ENCODE data around the gene KAZALD1.

The KAZALD1 gene

DNA sequence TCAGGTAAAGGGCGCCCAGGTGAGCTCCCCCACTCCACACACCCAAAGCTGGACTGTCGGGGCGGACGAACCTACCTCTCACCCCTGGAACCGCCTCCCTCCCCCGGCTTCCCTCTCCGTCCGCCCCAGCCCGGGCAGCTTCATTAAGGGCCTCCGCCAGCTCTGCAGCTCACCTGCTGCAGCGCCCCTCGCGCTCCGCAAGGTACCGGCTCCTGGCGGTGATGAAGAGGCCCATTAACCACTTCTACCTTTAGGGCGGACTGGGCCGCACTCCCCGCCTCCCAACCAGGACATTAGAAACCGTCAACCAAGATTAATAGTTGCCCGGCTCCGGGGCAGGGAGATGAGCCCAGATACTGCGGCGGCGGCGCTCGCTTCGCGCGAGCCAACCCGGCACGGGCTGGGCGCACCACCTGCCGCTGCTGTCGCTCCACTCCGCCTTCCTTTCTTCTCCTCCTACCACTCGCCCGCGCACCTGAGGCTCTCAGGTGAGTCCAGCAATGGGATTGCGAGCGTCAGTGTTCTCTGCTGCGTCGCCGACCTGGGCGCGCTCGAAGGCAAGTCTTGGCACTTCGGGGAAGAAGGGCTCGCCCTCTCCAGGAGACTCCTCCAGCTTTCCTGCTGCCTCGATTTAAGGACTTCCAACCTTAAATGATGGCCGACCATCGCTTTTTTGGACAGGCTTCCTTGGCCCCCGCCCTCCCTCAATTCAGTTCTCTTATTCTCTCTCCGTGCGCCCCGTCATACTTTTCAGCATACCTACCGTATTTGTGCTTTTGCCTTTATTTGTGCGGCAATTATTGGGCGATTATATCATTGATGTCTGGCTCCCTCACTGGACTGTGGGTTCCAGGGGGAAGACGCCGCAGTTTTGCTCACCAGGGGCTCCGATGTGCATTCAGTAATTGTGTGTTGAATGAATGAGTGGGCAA, 13.6 kb upstream of the KAZALD1 start:
- no peak for DNase-seq (ENCODE audit: extremely low read depth in 1 of 2, low read depth in 1 of 2)

DNA sequence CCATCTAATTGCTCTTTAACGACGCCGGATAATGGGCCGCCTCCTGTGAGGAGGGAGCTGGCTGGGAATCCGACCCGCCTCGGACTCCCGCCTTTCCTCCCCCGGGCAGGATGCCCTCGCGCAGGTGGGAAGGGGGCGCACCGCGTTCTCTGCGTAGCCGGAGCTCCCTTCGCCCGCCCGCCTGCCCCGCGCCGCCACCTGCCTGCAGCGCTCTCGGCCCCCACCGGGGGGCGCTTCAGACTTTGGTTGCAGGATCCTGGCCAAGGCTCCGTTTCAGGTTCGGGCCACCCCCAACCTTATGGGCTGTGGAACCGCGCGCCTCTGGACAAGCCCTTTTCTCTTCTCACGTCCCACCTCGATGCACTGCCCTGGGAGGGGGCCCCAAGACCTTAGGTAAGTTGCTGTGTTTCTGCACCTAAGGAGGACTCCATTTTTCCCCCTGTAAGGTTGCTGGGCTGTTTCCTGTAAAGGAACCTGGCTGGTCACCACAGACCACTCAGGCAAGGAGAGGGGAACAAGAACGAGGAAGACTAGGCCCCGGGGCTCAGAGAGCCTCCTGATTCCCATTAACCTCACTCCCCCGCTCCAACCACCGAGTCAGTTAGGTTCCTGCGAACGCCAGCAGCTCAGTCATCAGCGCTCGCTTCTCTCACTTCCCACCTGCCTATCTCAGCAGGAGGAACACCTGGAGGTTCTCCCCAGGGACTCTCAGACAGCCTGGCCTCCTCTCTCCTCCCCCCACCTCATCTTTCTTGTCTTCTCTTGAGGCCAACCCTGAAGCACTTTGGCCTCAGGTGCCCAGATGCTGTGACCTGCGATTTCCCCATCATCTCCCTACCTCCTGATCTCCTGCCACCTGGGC, 11.3 kb upstream of the KAZALD1 start:
- peak in 1 of 2 donors; percentile 73 for DNase-seq (ENCODE audit: extremely low read depth in 1 of 2, low read depth in 1 of 2)

DNA sequence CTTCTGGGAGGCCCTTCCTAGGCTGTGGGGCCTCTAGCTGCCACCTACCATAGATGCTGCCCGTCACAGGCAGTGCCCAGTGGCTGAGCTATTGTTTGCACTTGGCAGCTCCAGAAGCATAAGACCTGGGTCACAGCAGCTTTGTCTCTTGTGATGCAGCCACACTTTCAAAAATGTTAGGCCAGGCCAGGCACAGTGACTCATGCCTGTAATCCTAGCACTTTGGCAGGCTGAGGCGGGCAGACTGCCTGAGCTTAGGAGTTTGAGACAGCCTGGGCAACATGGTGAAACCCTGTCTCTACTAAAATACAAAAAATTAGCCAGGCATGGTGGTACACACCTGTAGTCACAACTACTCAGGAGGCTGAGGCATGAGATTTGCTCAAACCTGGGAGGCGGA, 9.5 kb upstream of the KAZALD1 start:
- DNase-seq (ENCODE audit: extremely low read depth in 1 of 2, low read depth in 1 of 2) = no peak

DNA sequence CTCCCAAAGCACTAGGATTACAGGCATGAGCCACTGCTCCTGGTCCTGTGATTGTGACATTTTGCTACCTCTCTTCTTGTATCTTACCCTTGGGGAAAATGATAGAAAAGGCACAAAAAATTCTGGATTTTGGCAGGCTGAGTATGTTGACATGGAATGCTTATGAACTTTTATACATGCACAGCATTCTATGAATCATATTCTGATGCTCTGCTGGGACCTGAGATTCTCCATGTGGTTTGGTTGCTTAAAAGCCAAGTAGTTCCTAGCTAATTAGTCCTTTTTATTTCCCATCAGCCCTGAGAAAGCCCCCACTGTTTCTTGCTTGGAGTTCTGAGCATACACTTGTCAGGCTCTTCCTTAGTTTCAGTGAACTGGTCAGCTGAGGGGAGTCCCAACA, 8.3 kb upstream of the KAZALD1 start:
- no peak for DNase-seq (ENCODE audit: extremely low read depth in 1 of 2, low read depth in 1 of 2)

DNA sequence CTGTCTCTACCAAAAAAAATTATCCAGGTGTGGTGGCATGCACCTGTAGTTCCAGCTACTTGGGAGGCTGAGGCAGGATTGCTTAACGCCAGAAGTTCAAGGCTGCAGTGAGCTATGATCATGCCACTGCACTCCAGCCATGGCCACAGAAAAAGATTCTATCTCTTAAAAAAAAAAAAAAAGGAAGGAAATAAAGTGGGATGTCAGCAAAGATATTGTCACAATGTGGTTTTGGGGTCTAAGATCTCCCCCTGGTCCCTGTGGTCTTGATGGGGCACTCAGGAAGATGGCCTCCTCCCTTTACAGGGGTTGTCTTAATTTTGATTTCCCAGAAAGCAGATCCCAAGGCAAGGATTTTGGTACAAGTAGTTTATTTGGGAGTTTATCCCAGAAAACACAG, 7.4 kb upstream of the KAZALD1 start:
- no peak for DNase-seq (ENCODE audit: extremely low read depth in 1 of 2, low read depth in 1 of 2)

DNA sequence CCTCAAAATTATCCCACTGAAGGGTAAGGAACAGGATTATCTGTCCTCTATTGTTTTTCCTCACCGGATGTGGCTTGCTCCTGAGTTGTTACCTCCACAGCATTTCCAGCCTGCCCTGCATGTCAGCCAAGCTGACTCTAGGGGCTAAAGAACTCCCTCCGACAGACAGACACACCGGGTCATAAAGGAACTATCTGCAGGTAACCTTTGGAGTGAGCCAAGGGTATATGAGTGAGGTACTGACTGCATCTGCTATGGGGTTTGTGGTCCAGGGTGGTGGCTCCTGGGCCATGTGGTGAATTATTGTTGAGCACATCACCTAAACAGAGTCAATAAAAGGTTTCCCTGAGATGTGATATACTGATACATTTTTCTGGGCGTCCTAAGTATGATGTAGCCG, 6.9 kb upstream of the KAZALD1 start:
- DNase-seq (ENCODE audit: extremely low read depth in 1 of 2, low read depth in 1 of 2) = no peak

DNA sequence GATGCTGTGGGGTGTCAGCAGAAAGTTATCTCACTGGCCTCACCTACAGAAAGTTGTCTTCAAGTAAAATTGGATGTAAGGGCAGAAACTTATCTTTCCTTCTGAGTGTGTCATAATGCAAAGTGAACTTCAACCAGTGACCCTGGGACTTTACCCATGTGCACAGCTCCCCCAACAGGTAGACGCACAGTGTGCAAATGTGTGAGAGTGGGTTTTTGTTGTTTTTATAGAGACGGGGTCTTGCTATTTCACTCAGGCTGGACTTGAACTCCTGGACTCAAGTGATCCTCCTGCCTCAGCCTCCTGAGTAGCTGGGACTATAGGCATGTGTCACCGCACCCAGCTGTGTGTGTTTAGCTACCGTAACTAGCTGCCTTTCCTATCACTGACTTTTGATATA, 6.4 kb upstream of the KAZALD1 start:
- DNase-seq (ENCODE audit: extremely low read depth in 1 of 2, low read depth in 1 of 2) = no peak

DNA sequence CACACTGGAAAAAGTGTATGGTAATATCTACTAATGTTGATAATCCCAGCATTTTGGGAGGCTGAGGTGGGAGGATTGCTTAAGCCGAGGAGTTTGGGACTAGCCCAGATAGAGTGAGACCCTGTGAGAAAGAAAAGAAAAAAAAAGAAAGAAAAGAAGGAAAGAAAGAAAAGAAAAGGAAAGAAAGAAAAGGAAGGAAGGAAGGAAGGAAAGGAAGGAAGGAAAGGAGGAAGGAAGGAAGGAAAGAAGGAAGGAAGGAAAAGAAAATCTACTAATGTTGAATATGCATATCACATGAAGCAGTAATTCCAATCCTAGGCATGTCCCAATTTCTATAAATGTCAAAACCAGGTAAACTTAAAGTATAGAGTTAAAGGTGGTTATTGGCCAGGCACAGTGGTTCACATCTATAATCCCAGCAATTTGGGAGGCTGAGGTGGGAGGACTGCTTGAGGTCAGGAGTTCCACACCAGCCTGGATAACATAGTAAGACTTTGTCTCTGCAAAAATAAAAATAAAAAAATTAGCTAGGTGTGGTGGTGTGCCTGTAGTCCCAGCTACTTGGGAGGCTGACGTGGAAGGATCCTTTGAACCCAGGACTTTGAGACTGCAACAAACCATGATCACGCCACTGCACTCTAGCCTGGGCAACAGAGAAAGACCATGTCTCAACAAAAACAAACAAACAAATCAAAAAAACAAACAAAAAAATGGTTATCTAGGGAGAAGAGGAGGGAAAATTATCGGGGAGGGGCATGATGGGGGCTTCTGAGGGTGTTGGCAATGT, 5.2 kb upstream of the KAZALD1 start:
- DNase-seq (ENCODE audit: extremely low read depth in 1 of 2, low read depth in 1 of 2) = no peak

DNA sequence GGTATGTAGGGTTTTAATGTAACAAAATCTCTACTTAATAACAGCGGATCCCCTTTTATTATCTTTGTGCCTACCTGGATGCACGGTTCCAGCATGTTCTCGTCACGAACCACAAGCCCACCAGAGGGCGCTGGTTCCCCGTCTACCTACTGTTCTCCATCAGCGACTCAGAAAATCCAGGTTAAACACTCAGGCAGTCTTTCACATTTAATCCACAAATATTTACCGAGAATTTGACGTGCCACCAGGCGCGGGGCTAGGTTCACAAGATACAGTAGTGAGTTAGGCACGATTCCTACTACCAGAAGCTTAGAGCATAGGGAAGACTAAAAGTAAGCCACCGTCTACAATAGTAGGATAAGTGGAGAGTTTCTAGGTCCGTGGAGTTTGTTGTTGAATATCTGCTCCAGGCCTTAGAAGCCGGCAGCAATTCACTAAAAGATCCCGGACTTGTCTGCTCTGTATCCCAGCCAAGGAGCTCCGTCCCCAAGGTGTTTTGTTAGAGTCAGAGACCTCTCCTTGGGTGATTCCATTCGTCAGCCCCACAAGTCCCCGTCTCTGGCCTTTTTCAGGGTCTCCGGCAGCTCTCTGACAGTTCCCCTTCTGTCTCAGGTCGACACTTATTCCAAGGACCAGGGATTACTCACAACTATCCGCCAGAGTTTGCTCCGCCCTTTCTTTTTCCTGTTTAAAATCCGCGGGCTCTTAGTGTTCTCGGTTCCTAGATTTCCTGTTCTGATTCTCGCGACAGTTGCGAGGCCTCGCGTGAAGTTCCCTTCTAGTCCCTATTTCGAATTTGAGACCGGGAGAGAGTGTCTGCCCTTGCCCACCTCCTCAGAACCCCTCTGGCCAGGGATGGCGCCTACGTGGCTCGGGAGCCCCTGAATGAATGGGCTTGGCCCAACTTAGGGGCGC, 1.5 kb upstream of the KAZALD1 start:
- peak; percentile 74 to 88 for DNase-seq (ENCODE audit: extremely low read depth in 1 of 2, low read depth in 1 of 2)

DNA sequence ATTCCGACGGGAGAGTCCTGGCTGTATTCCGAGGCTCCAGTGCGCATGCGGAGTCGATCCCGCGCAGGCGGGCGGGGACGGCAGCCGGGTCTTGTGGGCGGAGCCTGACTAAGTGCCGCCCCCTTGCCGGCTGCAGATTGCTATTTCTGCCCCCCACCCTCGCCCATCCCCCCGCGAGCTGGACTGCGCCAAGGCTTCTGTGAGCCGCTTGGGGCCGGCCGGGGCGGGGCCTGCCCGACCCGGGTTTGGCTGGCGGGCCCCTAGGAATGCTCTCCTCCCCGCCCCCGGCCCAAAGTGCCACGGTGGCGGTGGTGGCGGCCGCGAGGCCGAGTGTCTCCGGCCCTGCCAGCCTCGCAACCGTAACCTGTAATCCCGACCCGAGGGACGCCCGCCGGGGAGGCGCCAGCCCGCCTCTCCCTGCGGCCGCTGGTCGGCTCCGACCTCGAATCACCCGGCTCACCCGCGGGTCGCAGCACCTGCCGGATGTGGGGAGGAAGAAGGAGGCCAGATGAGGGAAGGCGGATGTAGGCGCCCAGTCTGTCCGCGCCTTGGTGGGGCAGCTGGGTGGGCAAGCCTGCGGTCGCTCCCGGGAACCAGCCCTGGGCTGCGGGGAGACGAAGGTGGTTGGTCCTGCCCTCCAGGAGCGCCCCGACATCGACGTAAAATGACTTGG, 702 bp upstream of the KAZALD1 start:
- DNase-seq (ENCODE audit: extremely low read depth in 1 of 2, low read depth in 1 of 2) = peak; percentile 69 to 85

DNA sequence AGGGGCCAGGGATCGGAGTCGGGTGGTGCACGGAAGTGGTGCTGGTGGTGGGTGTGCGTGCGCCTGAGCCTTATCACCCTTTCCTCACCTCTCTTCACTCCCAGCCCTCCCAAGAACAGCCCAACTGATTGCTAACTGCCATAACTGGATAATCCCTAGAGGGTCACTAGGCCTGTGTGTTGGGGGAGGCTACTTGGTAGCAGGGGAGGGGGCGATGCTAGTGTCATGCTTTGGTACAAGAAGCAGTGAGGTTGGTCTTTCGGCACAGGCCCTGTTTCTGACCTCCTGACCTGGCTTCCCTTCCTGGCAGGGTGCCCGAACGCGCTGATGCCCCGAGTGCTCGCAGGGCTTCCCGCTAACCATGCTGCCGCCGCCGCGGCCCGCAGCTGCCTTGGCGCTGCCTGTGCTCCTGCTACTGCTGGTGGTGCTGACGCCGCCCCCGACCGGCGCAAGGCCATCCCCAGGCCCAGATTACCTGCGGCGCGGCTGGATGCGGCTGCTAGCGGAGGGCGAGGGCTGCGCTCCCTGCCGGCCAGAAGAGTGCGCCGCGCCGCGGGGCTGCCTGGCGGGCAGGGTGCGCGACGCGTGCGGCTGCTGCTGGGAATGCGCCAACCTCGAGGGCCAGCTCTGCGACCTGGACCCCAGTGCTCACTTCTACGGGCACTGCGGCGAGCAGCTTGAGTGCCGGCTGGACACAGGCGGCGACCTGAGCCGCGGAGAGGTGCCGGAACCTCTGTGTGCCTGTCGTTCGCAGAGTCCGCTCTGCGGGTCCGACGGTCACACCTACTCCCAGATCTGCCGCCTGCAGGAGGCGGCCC, 652 bp downstream of the KAZALD1 start:
- peak in 1 of 2 donors; percentile 27 for DNase-seq (ENCODE audit: extremely low read depth in 1 of 2, low read depth in 1 of 2)

DNA sequence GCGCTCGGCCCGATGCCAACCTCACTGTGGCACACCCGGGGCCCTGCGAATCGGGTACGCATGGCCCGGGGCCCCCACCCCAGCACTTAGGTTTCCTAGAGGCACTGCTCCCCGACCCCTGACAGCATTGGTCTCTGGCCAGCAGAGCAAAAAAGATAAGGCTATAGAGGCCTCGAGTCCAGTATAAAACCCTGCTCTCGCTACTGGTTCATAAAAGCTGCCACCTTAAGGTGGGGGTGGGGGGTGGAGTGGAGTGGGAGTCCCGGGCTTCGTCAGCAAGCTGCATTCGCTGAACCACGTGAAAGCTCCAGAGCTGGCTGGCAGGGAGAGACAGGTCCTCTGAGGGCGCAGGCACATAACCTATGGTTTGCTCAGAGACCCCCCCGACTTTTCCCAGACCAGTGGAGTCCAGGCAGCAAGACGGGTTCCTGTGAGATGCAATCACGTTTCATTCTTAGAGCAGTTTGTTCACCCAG, 1.3 kb downstream of the KAZALD1 start:
- no peak for DNase-seq (ENCODE audit: extremely low read depth in 1 of 2, low read depth in 1 of 2)

DNA sequence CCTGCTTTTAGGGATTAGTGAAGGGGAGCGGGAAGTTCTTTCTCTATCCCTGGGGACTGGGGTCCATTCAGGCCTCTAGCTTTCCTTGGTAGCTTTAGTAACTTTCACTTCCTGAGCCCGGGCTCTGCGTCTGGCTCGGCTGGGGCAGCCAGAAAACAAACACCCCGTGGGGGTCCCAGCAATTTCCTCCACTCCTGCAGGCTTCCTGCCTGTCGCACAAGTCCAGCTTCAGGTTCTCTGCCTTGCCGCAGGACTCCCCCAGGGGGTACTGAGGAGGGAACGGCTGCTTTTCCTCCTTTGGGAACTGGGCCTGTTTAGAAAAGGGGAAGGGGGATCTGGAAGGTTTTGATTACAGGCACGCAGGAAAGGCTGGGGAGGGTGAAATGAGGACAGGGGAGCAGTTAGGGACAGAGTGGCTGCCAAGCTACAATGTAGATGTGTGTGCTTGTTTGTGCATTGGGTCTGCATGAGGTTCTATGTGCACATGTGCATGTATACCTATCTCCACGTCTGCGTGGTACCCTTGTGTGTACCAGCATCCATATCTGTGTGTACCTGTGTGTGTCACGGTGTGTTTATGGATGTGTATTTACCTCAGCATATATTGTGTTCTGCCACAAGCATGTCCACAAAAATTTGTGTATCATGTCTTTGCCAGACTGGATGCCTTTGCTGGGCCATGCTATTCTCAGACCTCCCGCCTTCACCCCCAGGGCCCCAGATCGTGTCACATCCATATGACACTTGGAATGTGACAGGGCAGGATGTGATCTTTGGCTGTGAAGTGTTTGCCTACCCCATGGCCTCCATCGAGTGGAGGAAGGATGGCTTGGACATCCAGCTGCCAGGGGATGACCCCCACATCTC, 2.0 kb downstream of the KAZALD1 start:
- no peak for DNase-seq (ENCODE audit: extremely low read depth in 1 of 2, low read depth in 1 of 2)

DNA sequence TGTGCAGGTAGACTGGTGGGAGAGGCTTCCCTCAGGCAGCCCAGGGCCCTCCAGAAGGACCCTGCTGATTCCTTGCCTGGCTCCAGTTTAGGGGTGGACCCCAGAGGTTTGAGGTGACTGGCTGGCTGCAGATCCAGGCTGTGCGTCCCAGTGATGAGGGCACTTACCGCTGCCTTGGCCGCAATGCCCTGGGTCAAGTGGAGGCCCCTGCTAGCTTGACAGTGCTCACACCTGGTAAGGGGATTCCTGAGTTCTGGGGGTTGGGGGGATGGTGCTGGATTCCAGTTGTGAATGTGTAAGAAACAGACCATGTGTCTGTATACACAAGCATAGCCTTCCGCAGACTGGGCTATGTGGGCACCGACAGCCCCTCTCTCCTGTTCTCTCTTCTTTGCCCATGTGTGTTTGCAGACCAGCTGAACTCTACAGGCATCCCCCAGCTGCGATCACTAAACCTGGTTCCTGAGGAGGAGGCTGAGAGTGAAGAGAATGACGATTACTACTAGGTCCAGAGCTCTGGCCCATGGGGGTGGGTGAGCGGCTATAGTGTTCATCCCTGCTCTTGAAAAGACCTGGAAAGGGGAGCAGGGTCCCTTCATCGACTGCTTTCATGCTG, 2.7 kb downstream of the KAZALD1 start:
- DNase-seq (ENCODE audit: extremely low read depth in 1 of 2, low read depth in 1 of 2) = no peak

DNA sequence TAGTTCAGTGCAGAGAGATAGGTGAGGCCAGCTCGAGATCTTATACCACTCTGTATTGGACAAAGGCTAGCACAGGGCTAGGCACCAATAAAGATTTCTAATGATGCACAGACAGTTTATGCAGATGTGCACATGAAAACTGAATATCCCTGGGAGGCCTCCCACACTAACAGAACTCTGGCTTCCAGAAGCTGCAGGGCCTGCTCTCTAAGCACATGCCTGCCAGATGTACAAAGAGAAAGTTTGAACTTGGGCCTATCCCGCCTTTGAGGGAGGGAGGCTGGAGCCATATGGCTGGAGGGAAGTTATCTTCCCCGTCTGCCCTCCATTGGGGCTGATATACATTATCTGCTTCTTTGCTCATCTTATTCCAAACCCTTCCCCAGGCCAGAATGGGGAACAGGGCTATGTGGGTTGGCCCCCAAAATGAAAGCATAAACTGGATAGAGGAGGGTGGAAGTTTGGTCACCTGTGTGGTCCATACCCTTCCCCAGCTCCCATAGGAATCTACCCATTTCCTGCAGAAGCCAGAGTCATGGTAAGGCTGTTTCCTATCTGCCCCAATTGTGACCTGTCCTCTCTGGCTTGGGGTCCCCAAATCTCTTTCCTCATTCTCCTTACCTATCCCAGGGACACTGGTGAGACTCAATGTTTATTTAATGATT, 3.8 kb downstream of the KAZALD1 start:
- DNase-seq (ENCODE audit: extremely low read depth in 1 of 2, low read depth in 1 of 2) = no peak

DNA sequence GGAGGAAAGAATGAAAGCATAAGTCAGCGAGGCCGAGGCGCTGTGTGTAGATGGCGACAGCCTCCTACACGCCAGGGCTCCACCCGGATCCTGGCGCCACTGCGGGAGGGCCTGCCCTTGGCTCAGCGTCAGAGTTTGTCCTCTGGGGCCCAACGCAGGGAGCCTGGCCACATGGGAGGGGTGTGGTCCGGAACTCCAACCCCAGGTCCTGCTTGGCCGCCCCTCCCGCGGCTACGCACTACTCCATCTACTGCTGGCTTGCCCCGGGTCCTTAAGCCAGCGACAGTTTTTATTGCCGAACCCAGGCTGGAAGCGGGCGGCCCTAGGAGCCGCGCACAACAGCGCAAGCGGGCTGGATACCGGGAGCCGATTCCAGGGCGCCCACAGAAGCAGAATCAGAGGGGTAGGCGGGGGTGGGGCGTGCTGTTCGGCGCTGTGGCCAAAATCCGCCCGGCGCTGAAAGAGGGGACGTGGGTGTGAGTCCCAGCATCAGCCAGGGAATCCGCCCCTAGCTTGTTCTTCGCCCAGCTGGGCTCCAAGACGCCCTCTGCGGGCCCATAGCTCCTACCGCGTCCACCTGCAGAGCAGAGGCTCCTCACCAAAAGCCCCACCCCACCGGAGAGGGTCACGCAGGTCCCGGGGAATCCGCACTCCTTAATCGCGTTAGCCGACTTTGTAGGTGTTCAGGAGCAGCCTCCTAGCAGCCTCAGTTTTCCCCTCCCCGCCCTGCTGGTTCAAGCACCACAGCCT, 4.5 kb downstream of the KAZALD1 start:
- DNase-seq (ENCODE audit: extremely low read depth in 1 of 2, low read depth in 1 of 2) = peak in 1 of 2 donors; percentile 23
